Calu3 (cell line): ENCODE data around the gene GRID2. TPM values are rescaled to one million over a fixed set of nuclear protein-coding genes. Genes with fewer than 3 reads are reported as not detected.

ENCODE experiments used
- BruUV-seq: library from RNA; stranded (reverse); fragments of 400-500 nt; replicated peaks from 2 replicates; lab custom pipeline; 2021; lab: Mats Ljungman, UMichigan
- CTCF ChIA-PET: fragments of 300-600 bp; sonication (Branson Sonifier 250); formaldehyde crosslinking; loops from one replicate; lab custom pipeline; 2022; ENCODE audit warnings: antibody characterized with exemption; lab: Charles Lee
- DNase-seq: peaks from one replicate; pipeline ENCODE4 v3.0.0; 2022
- H3K27ac Mint-ChIP-seq: one replicate; pipeline ENCODE4 v1.8.0; 2022; ENCODE audit warnings: mixed read lengths; ENCODE audit not compliant: unreplicated experiment
- H3K27me3 Mint-ChIP-seq: one replicate; pipeline ENCODE4 v1.8.0; 2022; ENCODE audit warnings: mixed read lengths; ENCODE audit not compliant: unreplicated experiment
- H3K36me3 Mint-ChIP-seq: one replicate; pipeline ENCODE4 v1.8.0; 2022; ENCODE audit warnings: mild to moderate bottlenecking, moderate library complexity, mixed read lengths; ENCODE audit not compliant: insufficient read depth, unreplicated experiment
- H3K4me1 Mint-ChIP-seq: one replicate; pipeline ENCODE4 v1.8.0; 2022; ENCODE audit warnings: mild to moderate bottlenecking, low read depth, mixed read lengths; ENCODE audit not compliant: unreplicated experiment
- H3K4me3 Mint-ChIP-seq: one replicate; pipeline ENCODE4 v1.8.0; 2022; ENCODE audit warnings: mild to moderate bottlenecking, low read depth, moderate library complexity, mixed read lengths; ENCODE audit not compliant: unreplicated experiment
- H3K9me3 Mint-ChIP-seq: one replicate; pipeline ENCODE4 v1.8.0; 2022; ENCODE audit warnings: low read depth, mixed read lengths; ENCODE audit not compliant: unreplicated experiment
- CTCF ChIP-seq: fragments of 200-600 bp; IDR thresholded peaks from one replicate; pipeline ENCODE4 v1.8.0; 2022; ENCODE audit warnings: antibody characterized with exemption; ENCODE audit not compliant: unreplicated experiment
- intact Hi-C: fragments of 100-400 bp; cut with micrococcal nuclease; formaldehyde crosslinking; loops from one replicate; pipeline ENCODE4 v1.10.0; 2022; ENCODE audit not compliant: unreplicated experiment
- total RNA-seq: library from RNA; stranded (reverse); gene quantifications from 2 replicates; pipeline ENCODE4 v1.2.3, GENCODE V29; 2022

The GRID2 gene
- total RNA-seq, 1 experiment from 2014 or later = not detected

- no peak for DNase-seq
- peaks cover 14% of the 10 kb centered on the region for H3K4me1 Mint-ChIP-seq
- H3K27ac Mint-ChIP-seq = peak overlapping the region; percentile 21
- TF ChIP-seq CTCF = no peak
- no peaks in the 10 kb centered on the region for H3K9me3 Mint-ChIP-seq
- no peaks in the 10 kb centered on the region for H3K36me3 Mint-ChIP-seq
- H3K4me3 Mint-ChIP-seq = no peak overlapping the region
- CTCF ChIA-PET = no interaction called here
- intact Hi-C loops = no loop called here
- BruUV-seq = no TSS peak
- H3K27me3 Mint-ChIP-seq = no peaks in the 10 kb centered on the region
These were observed 880.3 kb downstream of the GRID2 start for GRCh38 chr4:93184053-93184452.

GRCh38 chr4:93186846-93187245, 883.1 kb downstream of the GRID2 start:
- no peak overlapping the region for H3K4me3 Mint-ChIP-seq
- H3K4me1 Mint-ChIP-seq = peaks cover 14% of the 10 kb centered on the region
- no peaks in the 10 kb centered on the region for H3K9me3 Mint-ChIP-seq
- BruUV-seq = no TSS peak
- TF ChIP-seq CTCF = no peak
- CTCF ChIA-PET = no interaction called here
- intact Hi-C loops = no loop called here
- H3K27ac Mint-ChIP-seq = no peak overlapping the region
- H3K36me3 Mint-ChIP-seq = no peaks in the 10 kb centered on the region
- no peak for DNase-seq
- no peaks in the 10 kb centered on the region for H3K27me3 Mint-ChIP-seq

GRCh38 chr4:93187466-93187865, 883.7 kb downstream of the GRID2 start:
- no peaks in the 10 kb centered on the region for H3K9me3 Mint-ChIP-seq
- H3K4me3 Mint-ChIP-seq = no peak overlapping the region
- BruUV-seq = no TSS peak
- no peak overlapping the region for H3K27ac Mint-ChIP-seq
- CTCF ChIA-PET = no interaction called here
- no peak for DNase-seq
- no peak for TF ChIP-seq CTCF
- intact Hi-C loops = no loop called here
- no peaks in the 10 kb centered on the region for H3K27me3 Mint-ChIP-seq
- H3K4me1 Mint-ChIP-seq = peaks cover 14% of the 10 kb centered on the region
- no peaks in the 10 kb centered on the region for H3K36me3 Mint-ChIP-seq

- Mint-ChIP-seq H3K4me1 (peaks cover 14% of the 10 kb centered on the region), H3K36me3 (no peaks in the 10 kb centered on the region), H3K27me3 (no peaks in the 10 kb centered on the region), H3K4me3 (no peak overlapping the region), H3K27ac (no peak overlapping the region), H3K9me3 (no peaks in the 10 kb centered on the region)
- no TSS peak for BruUV-seq
- DNase-seq = no peak
- TF ChIP-seq CTCF = no peak
- intact Hi-C loops = no loop called here
- CTCF ChIA-PET = no interaction called here
These were observed 884.1 kb downstream of the GRID2 start for GRCh38 chr4:93187892-93188291.
